Prostate gland (tissue), 2 donors: ENCODE results near the gene JKAMP. TPM values are rescaled to one million over a fixed set of nuclear protein-coding genes. Genes with fewer than 3 reads are reported as not detected.
"Not testable (repeated sequence)": the region's sequence is repeated elsewhere in the genome, so short reads cannot be mapped to it uniquely, and the experiment has no call there.

ENCODE experiments used
- DNase-seq: peaks from one replicate; pipeline ENCODE4 v3.0.0-alpha.2; 2019; ENCODE audit warnings: low spot score
- H3K27ac ChIP-seq, 2 donors: fragments of 200-600 bp; sonication (generic); 2 replicates each; pipeline ENCODE4 v1.5.1; 2017 to 2019
- H3K27me3 ChIP-seq: fragments of 200-600 bp; sonication (generic); replicated peaks from 2 replicates; pipeline ENCODE4 v1.5.1; 2019; ENCODE audit not compliant: insufficient read depth
- H3K36me3 ChIP-seq, 2 donors: fragments of 200-600 bp; sonication (generic); 1 replicate in 1 of 2; 2 replicates in 1 of 2; pipeline versions ENCODE4 v1.5.1 to v1.8.1; 2017 to 2019
- H3K4me1 ChIP-seq: fragments of 200-600 bp; sonication (generic); replicated peaks from 2 replicates; pipeline ENCODE4 v1.5.1; 2019
- H3K4me3 ChIP-seq, 2 donors: fragments of 200-600 bp; sonication (generic); 2 replicates each; pipeline ENCODE4 v1.5.1; 2017 to 2019
- H3K9me3 ChIP-seq: fragments of 200-600 bp; sonication (generic); 2 replicates; pipeline ENCODE4 v1.5.1; 2017
- CTCF ChIP-seq, 4 experiments: fragments of 200-600 bp in 2 of 4; fragments of 450-650 bp in 2 of 4; sonication (generic) in 2 of 4; IDR thresholded peaks; 1 replicate in 3 of 4; 2 replicates in 1 of 4; pipeline ENCODE4 v1.5.1; 2016 to 2019; ENCODE audit warnings: antibody characterized with exemption in 4 of 4, mild to moderate bottlenecking in 2 of 4, moderate library complexity in 2 of 4
- POLR2A ChIP-seq: fragments of 450-650 bp; IDR thresholded peaks from one replicate; pipeline ENCODE4 v1.6.1; 2016; ENCODE audit warnings: antibody characterized with exemption, mild to moderate bottlenecking
- POLR2AphosphoS5 ChIP-seq: sonication (generic); formaldehyde crosslinking; IDR thresholded peaks from one replicate; pipeline ENCODE4 v1.6.1; 2017; ENCODE audit warnings: antibody characterized with exemption
- WGBS: methylation state at CpG from one replicate; pipeline ENCODE4 v1.1.5; 2018; 5-methylcytosine and 5-hydroxymethylcytosine counted together
- intact Hi-C: fragments of 100-400 bp; cut with DNase I; formaldehyde crosslinking; loops from one replicate; pipeline ENCODE4 v1.14.2; 2022
- total RNA-seq, 2 donors: library from RNA; depleted of rRNA; stranded (reverse); fragments of >200 nt; gene quantifications; one replicate each; pipeline ENCODE4 v1.1.0, GENCODE V29; 2016

JKAMP gene
- total RNA-seq, 2 donors from 2014 or later = 73.9 to 86.0 TPM

DNA sequence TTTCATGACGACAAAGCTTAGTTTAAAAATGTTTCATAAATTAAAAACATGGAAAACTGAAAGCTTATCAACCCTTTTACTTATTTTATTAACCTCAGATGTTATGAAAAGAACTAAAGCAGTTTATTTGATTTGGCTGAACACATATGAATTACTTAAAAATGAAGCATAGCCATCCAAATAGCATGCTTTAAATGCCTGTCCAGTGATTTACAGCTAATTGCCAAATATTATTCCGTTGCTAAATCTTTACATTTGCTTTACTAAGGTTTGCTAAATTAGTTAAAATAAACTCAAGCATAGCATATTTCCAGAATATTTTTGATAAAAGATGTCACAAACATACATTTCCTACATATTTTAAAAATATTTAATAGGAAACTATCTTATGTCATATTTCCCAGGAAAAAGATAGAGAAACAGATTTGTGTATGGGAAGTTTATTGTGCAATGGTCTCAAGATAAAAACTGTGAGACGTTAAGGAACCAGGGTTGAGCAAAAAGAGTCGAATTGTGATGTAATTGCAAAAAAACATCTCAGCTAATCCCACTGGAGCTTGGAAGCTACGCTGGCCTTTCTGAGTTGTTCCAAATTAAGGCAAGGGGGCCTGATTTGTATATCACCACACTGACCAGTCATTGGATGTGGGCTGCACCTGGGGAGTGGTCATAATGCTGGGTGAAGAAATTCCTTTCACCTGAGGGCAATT is 44.9 kb upstream of the JKAMP start:
- DNase-seq = no peak
- TF ChIP-seq CTCF (IDR thresholded peaks at IDR 0.05) (no peak), POLR2A (no peak), POLR2AphosphoS5 (no peak)
- no peak overlapping the region for H3K4me3 ChIP-seq
- no peaks in the 10 kb centered on the region for H3K27me3 ChIP-seq
- H3K4me1 ChIP-seq = no peaks in the 10 kb centered on the region
- H3K36me3 ChIP-seq = no peaks in the 10 kb centered on the region
- 55% methylated on average over 5 of the region's 5 CpGs for WGBS
- intact Hi-C loops = no loop called here
- H3K27ac ChIP-seq = no peak overlapping the region
- no peaks in the 10 kb centered on the region for H3K9me3 ChIP-seq

DNA sequence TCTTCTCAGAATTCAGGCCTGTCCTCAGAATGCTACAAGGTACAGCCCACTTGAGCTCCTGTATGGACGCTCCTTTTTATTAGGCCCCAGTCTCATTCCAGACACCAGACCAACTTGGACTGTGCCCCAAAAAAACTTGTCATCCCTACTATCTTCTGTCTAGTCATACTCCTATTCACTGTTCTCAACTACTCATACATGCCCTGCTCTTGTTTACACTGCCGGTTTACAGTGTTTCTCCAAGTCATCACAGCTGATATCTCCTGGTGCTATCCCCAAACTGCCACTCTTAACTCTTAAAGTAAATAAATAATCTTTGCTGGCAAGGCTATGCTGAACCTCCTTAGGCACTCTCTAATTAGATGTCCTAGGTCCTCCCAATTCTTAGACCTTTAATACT is 35.6 kb upstream of the JKAMP start:
- H3K27ac ChIP-seq, H3K4me3 ChIP-seq, H3K27me3 ChIP-seq, H3K36me3 ChIP-seq, H3K4me1 ChIP-seq, DNase-seq, H3K9me3 ChIP-seq, intact Hi-C loops: not testable (repeated sequence)
- WGBS = 46% methylated on average over 2 of the region's 2 CpGs
- TF ChIP-seq POLR2AphosphoS5 = peak; percentile 14

DNA sequence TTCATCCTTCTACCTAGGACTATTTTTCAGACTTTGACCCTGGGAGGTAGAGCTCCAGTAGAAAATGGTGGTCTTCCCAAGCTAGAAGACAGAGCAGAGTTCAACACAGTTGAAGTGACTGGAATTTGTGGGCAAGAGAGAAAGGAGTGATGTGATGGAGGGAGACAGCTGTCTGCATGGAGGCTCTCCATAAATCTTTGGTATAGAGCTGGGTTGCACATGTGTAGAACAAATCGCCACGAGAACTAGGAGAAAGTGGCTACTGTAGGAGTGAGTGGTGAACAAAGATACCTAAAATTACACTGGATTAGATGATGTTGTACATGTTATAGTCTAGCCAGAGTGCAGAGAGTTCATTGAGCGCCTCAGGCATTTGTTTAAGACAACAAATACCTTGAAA is 33.6 kb upstream of the JKAMP start:
- DNase-seq = no peak
- no peak overlapping the region for H3K4me3 ChIP-seq
- no peaks in the 10 kb centered on the region for H3K36me3 ChIP-seq
- no peaks in the 10 kb centered on the region for H3K4me1 ChIP-seq
- intact Hi-C loops = no loop called here
- H3K27me3 ChIP-seq = no peaks in the 10 kb centered on the region
- H3K27ac ChIP-seq = no peak overlapping the region
- TF ChIP-seq POLR2A (no peak), POLR2AphosphoS5 (no peak), CTCF (IDR thresholded peaks at IDR 0.05) (no peak)
- 94% methylated on average over 3 of the region's 3 CpGs for WGBS
- H3K9me3 ChIP-seq = no peaks in the 10 kb centered on the region

DNA sequence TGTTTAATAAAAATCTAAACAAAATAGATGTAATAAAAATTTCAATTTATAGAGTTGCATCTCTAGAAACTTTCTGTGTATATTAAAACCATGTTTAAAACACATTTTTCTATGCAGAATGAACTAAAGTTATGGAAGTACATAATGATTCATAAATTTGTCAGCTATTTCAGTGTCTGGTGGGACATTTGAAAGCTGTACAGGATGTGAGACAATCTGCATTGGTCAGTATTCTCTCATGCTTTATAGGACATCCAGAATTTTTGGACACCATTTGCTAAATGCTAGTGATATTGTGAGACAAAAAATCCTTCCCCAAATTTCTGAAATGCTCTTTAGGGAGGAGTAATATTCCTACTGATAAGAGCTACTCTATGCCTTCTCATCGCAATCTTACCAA is 32.5 kb upstream of the JKAMP start:
- Histone ChIP-seq H3K4me3 (no peak overlapping the region), H3K9me3 (no peaks in the 10 kb centered on the region), H3K36me3 (no peaks in the 10 kb centered on the region), H3K27me3 (no peaks in the 10 kb centered on the region), H3K27ac (no peak overlapping the region), H3K4me1 (no peaks in the 10 kb centered on the region)
- 100% methylated on average over 1 of the region's 1 CpG for WGBS
- no peak for DNase-seq
- intact Hi-C loops = no loop called here
- TF ChIP-seq POLR2A (no peak), CTCF (IDR thresholded peaks at IDR 0.05) (no peak), POLR2AphosphoS5 (no peak)

GRCh38 chr14:59454139-59454538 is 30.2 kb upstream of the JKAMP start:
- 50% methylated on average over 2 of the region's 2 CpGs for WGBS

More at GRCh38 chr14:59454139-59454538, 30.2 kb upstream of the JKAMP start:
- Histone ChIP-seq H3K27me3 (no peaks in the 10 kb centered on the region), H3K4me3 (no peak overlapping the region), H3K27ac (no peak overlapping the region), H3K36me3 (no peaks in the 10 kb centered on the region), H3K4me1 (no peaks in the 10 kb centered on the region), H3K9me3 (no peaks in the 10 kb centered on the region)
- no peak for TF ChIP-seq CTCF (IDR thresholded peaks at IDR 0.05)
- TF ChIP-seq POLR2A = no peak
- TF ChIP-seq POLR2AphosphoS5 = no peak
- no peak for DNase-seq
- intact Hi-C loops = no loop called here
